ENCODE results near the gene ARID1B. TPM values are rescaled to one million over a fixed set of nuclear protein-coding genes. Genes with fewer than 3 reads are reported as not detected.
"Not testable (repeated sequence)": the region's sequence is repeated elsewhere in the genome, so short reads cannot be mapped to it uniquely, and the experiment has no call there.

ARID1B gene
- total RNA-seq, 6 experiments from 2014 or later: 32.5 to 44.3 (median 36.5) TPM

GRCh38 chr6:157034436-157035230 is 257.5 kb downstream of the ARID1B start:
- DNase-seq: peak; percentile 25
- Mint-ChIP-seq H3K4me3 (peak overlapping the region; percentile 93), H3K4me1 (ENCODE audit: low read depth) (peaks cover 26% of the 10 kb centered on the region), H3K27ac (peak overlapping the region; percentile 95; the same call in 1 of the 2 replicates), H3K27me3 (ENCODE audit: insufficient read depth) (no peaks in the 10 kb centered on the region), H3K36me3 (ENCODE audit: low read depth) (peaks cover under 1% of the 10 kb centered on the region; the same call in 1 of the 2 replicates), H3K9me3 (no peaks in the 10 kb centered on the region)
- TF ChIP-seq CTCF (IDR thresholded peaks at IDR 0.05): peak; percentile 81

- no peak for TF ChIP-seq CTCF (IDR thresholded peaks at IDR 0.05)
These were observed 258.4 kb downstream of the ARID1B start for GRCh38 chr6:157035546-157035945.

GRCh38 chr6:157036245-157036711 is 259.1 kb downstream of the ARID1B start:
- H3K9me3 Mint-ChIP-seq: no peaks in the 10 kb centered on the region
- H3K27me3 Mint-ChIP-seq (ENCODE audit: insufficient read depth): no peaks in the 10 kb centered on the region
- H3K27ac Mint-ChIP-seq: no peak overlapping the region
- H3K36me3 Mint-ChIP-seq (ENCODE audit: low read depth): no peaks in the 10 kb centered on the region
- no peak for DNase-seq
- TF ChIP-seq CTCF (IDR thresholded peaks at IDR 0.05): no peak
- H3K4me3 Mint-ChIP-seq: no peak overlapping the region
- peaks cover 26% of the 10 kb centered on the region for H3K4me1 Mint-ChIP-seq (ENCODE audit: low read depth)

More at GRCh38 chr6:157035546-157035945, 258.4 kb downstream of the ARID1B start:
- peaks cover 26% of the 10 kb centered on the region for H3K4me1 Mint-ChIP-seq (ENCODE audit: low read depth)
- no peaks in the 10 kb centered on the region for H3K27me3 Mint-ChIP-seq (ENCODE audit: insufficient read depth)
- H3K9me3 Mint-ChIP-seq: no peaks in the 10 kb centered on the region
- no peak overlapping the region for H3K4me3 Mint-ChIP-seq
- no peak for DNase-seq
- H3K27ac Mint-ChIP-seq: no peak overlapping the region
- no peaks in the 10 kb centered on the region for H3K36me3 Mint-ChIP-seq (ENCODE audit: low read depth)

- Mint-ChIP-seq H3K4me3 (no peak overlapping the region), H3K27me3 (ENCODE audit: insufficient read depth) (no peaks in the 10 kb centered on the region; the same call in 1 of the 2 replicates), H3K36me3 (ENCODE audit: low read depth) (no peaks in the 10 kb centered on the region), H3K27ac (no peak overlapping the region), H3K4me1 (ENCODE audit: low read depth) (peaks cover 24% of the 10 kb centered on the region), H3K9me3 (no peaks in the 10 kb centered on the region)
- no peak for DNase-seq
- TF ChIP-seq CTCF (IDR thresholded peaks at IDR 0.05): no peak
These were observed 260.0 kb downstream of the ARID1B start for GRCh38 chr6:157037165-157037564.

- no peaks in the 10 kb centered on the region for H3K9me3 Mint-ChIP-seq
- H3K36me3 Mint-ChIP-seq (ENCODE audit: low read depth): no peaks in the 10 kb centered on the region
- DNase-seq: no peak
- peaks cover 19% of the 10 kb centered on the region for H3K4me1 Mint-ChIP-seq (ENCODE audit: low read depth)
- no peak overlapping the region for H3K27ac Mint-ChIP-seq
- no peak for TF ChIP-seq CTCF (IDR thresholded peaks at IDR 0.05)
- H3K4me3 Mint-ChIP-seq: no peak overlapping the region
- no peaks in the 10 kb centered on the region; the same call in 1 of the 2 replicates for H3K27me3 Mint-ChIP-seq (ENCODE audit: insufficient read depth)
These were observed 261.4 kb downstream of the ARID1B start for GRCh38 chr6:157038610-157039009.

GRCh38 chr6:157039639-157040038 is 262.5 kb downstream of the ARID1B start:
- H3K9me3 Mint-ChIP-seq; H3K36me3 Mint-ChIP-seq (ENCODE audit: low read depth); H3K4me3 Mint-ChIP-seq; H3K27ac Mint-ChIP-seq; H3K27me3 Mint-ChIP-seq (ENCODE audit: insufficient read depth); DNase-seq: not testable (repeated sequence)
- peaks cover 19% of the 10 kb centered on the region for H3K4me1 Mint-ChIP-seq (ENCODE audit: low read depth)
